ENCODE results near the gene REXO2.

Gene REXO2

GRCh38 chr11:114448749-114449482 lies 9.6 kb downstream of the REXO2 start:
- no peak for TF ChIP-seq CTCF (IDR thresholded peaks at IDR 0.05; ENCODE audit: low read depth, low read length)
- peak in 1 of 2 donors; percentile 40 for DNase-seq (ENCODE audit: low read depth in 2 of 2)
- H3K4me3 ChIP-seq (replicated peaks in 1 of 2; ENCODE audit: low read depth in 2 of 2, low read length in 2 of 2) = no peak overlapping the region

- DNase-seq (ENCODE audit: low read depth in 2 of 2) = no peak
- H3K4me3 ChIP-seq (replicated peaks in 1 of 2; ENCODE audit: low read depth in 2 of 2, low read length in 2 of 2) = no peak overlapping the region
- no peak for TF ChIP-seq CTCF (IDR thresholded peaks at IDR 0.05; ENCODE audit: low read depth, low read length)
Observed at GRCh38 chr11:114449845-114450244, 10.6 kb downstream of the REXO2 start.

GRCh38 chr11:114452399-114452798 lies 13.1 kb downstream of the REXO2 start:
- no peak overlapping the region for H3K4me3 ChIP-seq (replicated peaks in 1 of 2; ENCODE audit: low read depth in 2 of 2, low read length in 2 of 2)
- no peak for TF ChIP-seq CTCF (IDR thresholded peaks at IDR 0.05; ENCODE audit: low read depth, low read length)
- no peak for DNase-seq (ENCODE audit: low read depth in 2 of 2)

- no peak overlapping the region for H3K4me3 ChIP-seq (replicated peaks in 1 of 2; ENCODE audit: low read depth in 2 of 2, low read length in 2 of 2)
- no peak for DNase-seq (ENCODE audit: low read depth in 2 of 2)
- TF ChIP-seq CTCF (IDR thresholded peaks at IDR 0.05; ENCODE audit: low read depth, low read length) = no peak
Observed at GRCh38 chr11:114463999-114464398, 24.7 kb downstream of the REXO2 start.

- DNase-seq (ENCODE audit: low read depth in 2 of 2) = peak in 1 of 2 donors; percentile 22
- TF ChIP-seq CTCF (IDR thresholded peaks at IDR 0.05; ENCODE audit: low read depth, low read length) = no peak
- H3K4me3 ChIP-seq (replicated peaks in 1 of 2; ENCODE audit: low read depth in 2 of 2, low read length in 2 of 2) = no peak overlapping the region
Observed at GRCh38 chr11:114466742-114467141, 27.5 kb downstream of the REXO2 start.

- no peak overlapping the region for H3K4me3 ChIP-seq (replicated peaks in 1 of 2; ENCODE audit: low read depth in 2 of 2, low read length in 2 of 2)
- DNase-seq (ENCODE audit: low read depth in 2 of 2) = no peak
- TF ChIP-seq CTCF (IDR thresholded peaks at IDR 0.05; ENCODE audit: low read depth, low read length) = no peak
Observed at GRCh38 chr11:114472661-114473060, 33.4 kb downstream of the REXO2 start.

- no peak for TF ChIP-seq CTCF (IDR thresholded peaks at IDR 0.05; ENCODE audit: low read depth, low read length)
- DNase-seq (ENCODE audit: low read depth in 2 of 2) = no peak
- H3K4me3 ChIP-seq (replicated peaks in 1 of 2; ENCODE audit: low read depth in 2 of 2, low read length in 2 of 2) = no peak overlapping the region
Observed at GRCh38 chr11:114478001-114478410, 38.7 kb downstream of the REXO2 start.
